ENCODE measurements around the gene SNX30. TPM values are rescaled to one million over a fixed set of nuclear protein-coding genes. Genes with fewer than 3 reads are reported as not detected.

SNX30 gene
- total and polyA plus RNA-seq, 2 experiments from 2014 or later = 8.5 to 26.7 TPM

- peaks cover 72% of the 10 kb centered on the region for H3K79me2 ChIP-seq (ENCODE audit: insufficient read depth)
- no peaks in the 10 kb centered on the region for H3K36me3 ChIP-seq (ENCODE audit: low read depth)
- no peaks in the 10 kb centered on the region for H3K9me3 ChIP-seq (ENCODE audit: low read depth)
- 77% methylated on average over 8 of the region's 8 CpGs for whole genome bisulfite sequencing, 2 experiments (ENCODE audit: low coverage in 1 of 2, low lambda C conversion rate in 2 of 2, missing lambda C conversion rate in 2 of 2)
- no peak for DNase-seq
- H3K9ac ChIP-seq = no peak overlapping the region
- H3K9me2 ChIP-seq (ENCODE audit: insufficient read depth) = no peaks in the 10 kb centered on the region
- H3K4me1 ChIP-seq (ENCODE audit: insufficient read depth) = peaks cover 35% of the 10 kb centered on the region
- no peak overlapping the region for H3K4me3 ChIP-seq
- no peak for TF ChIP-seq EZH2phosphoT487 (IDR thresholded peaks at IDR 0.05; ENCODE audit: insufficient read depth, low read depth)
- H2AFZ ChIP-seq = no peak overlapping the region
- peaks cover 42% of the 10 kb centered on the region for H3F3A ChIP-seq (ENCODE audit: insufficient read depth)
- no peak overlapping the region for H3K27ac ChIP-seq
- H3K27me3 ChIP-seq (replicated peaks; ENCODE audit: insufficient read depth) = no peaks in the 10 kb centered on the region
- in situ Hi-C loops (cut with MboI) = no loop called here
- H3K4me2 ChIP-seq (ENCODE audit: unreplicated experiment) = no peak overlapping the region
- no peaks in the 10 kb centered on the region for H4K20me1 ChIP-seq (ENCODE audit: insufficient read depth)
Measured at GRCh38 chr9:112815868-112816267, 65.3 kb downstream of the SNX30 start.

DNA sequence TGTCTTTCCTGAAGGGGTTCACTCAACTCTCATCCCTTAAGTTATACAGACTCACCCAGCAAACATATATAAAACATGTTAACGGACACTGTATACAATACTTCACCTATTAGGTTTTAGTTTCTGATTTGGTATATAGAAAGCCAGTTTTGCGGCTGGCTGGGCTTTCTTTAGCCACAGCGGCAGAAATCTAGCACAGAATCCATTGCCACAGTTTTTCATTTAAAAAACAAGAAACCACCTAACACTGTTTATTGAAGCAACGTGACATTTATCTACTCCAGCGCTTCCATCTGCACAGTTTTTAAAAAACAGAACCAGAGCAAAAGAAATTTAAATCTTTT lies 67.3 kb downstream of the SNX30 start:
- TF ChIP-seq EZH2phosphoT487 (IDR thresholded peaks at IDR 0.05; ENCODE audit: insufficient read depth, low read depth) = no peak
- no peak for TF ChIP-seq EZH2 (IDR thresholded peaks at IDR 0.05; ENCODE audit: insufficient read depth, poor library complexity, severe bottlenecking)
- peak overlapping the region; percentile 69 for H3K4me2 ChIP-seq (ENCODE audit: unreplicated experiment)
- no peaks in the 10 kb centered on the region for H4K20me1 ChIP-seq (ENCODE audit: insufficient read depth)
- H3K4me1 ChIP-seq (ENCODE audit: insufficient read depth) = peaks cover 44% of the 10 kb centered on the region
- peak overlapping the region; percentile 60 for H3K27ac ChIP-seq
- peaks cover 52% of the 10 kb centered on the region for H3K79me2 ChIP-seq (ENCODE audit: insufficient read depth)
- WGBS, 2 experiments (ENCODE audit: low coverage in 1 of 2, low lambda C conversion rate in 2 of 2, missing lambda C conversion rate in 2 of 2) = 97% methylated on average over 5 of the region's 5 CpGs
- no peak overlapping the region for H2AFZ ChIP-seq
- no peak overlapping the region for H3K4me3 ChIP-seq
- H3K9me2 ChIP-seq (ENCODE audit: insufficient read depth) = no peaks in the 10 kb centered on the region
- no peaks in the 10 kb centered on the region for H3K9me3 ChIP-seq (ENCODE audit: low read depth)
- peak overlapping the region; percentile 44; the same call in 1 of the 2 replicates for H3K9ac ChIP-seq
- in situ Hi-C loops (cut with MboI) = no loop called here
- DNase-seq = no peak
- H3K27me3 ChIP-seq (replicated peaks; ENCODE audit: insufficient read depth) = no peaks in the 10 kb centered on the region
- peaks cover 42% of the 10 kb centered on the region for H3F3A ChIP-seq (ENCODE audit: insufficient read depth)
- H3K36me3 ChIP-seq (ENCODE audit: low read depth) = no peaks in the 10 kb centered on the region

DNA sequence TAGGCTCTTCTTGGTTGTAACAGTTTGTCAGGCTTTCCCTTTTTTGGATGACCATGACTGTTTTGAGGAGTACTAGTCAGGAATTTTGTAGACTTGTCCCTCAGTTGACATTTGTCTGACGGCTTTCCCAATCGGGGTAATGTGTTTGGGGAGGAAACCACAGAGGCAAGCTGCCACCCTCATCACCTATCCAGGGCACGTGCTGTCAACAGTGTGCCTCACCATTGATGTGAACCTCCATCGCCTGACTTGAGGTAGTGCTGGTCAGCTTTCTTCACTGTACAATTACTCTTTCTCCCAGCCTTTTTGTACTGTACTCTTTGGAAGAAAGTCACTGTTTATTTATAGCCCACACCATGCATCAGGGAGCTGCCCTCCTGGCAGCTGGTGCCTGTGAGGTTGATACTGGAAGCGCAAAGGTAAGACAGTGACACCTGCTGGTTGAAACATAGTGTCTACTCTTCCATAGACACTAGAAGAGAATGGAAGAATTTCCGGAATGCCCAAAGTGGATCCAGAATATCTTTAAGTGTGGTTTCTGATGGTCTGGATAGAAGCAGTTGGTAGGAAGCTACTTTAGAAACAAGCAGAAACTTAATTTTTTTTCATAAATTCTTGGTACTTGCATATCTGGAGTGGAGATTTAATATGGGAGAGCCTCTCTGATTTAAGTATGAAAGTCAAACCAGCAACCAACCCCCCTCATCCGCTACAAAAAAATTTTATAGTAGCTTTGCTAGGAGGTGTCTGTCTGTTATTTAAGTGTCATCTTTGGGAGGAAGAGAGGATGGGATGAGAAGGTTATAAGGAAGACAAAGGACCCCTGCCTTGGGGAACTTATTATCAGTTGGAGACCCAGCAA lies 69.3 kb downstream of the SNX30 start:
- TF ChIP-seq EZH2phosphoT487 (IDR thresholded peaks at IDR 0.05; ENCODE audit: insufficient read depth, low read depth) (no peak), EZH2 (IDR thresholded peaks at IDR 0.05; ENCODE audit: insufficient read depth, poor library complexity, severe bottlenecking) (no peak)
- WGBS, 2 experiments (ENCODE audit: low coverage in 1 of 2, low lambda C conversion rate in 2 of 2, missing lambda C conversion rate in 2 of 2) = 52 to 55% methylated on average over 7 of the region's 7 CpGs
- H3K9ac ChIP-seq = no peak overlapping the region

GRCh38 chr9:112820881-112821280 lies 70.3 kb downstream of the SNX30 start:
- in situ Hi-C loops (cut with MboI) = no loop called here

More for the DNA sequence above, 69.3 kb downstream of the SNX30 start:
- DNase-seq = peak; percentile 85
- H3K4me3 ChIP-seq = no peak overlapping the region
- peaks cover 41% of the 10 kb centered on the region for H3K79me2 ChIP-seq (ENCODE audit: insufficient read depth)
- H4K20me1 ChIP-seq (ENCODE audit: insufficient read depth) = no peaks in the 10 kb centered on the region
- peak overlapping the region; percentile 52 for H3K27ac ChIP-seq
- peaks cover 52% of the 10 kb centered on the region for H3F3A ChIP-seq (ENCODE audit: insufficient read depth)
- no peaks in the 10 kb centered on the region for H3K9me3 ChIP-seq (ENCODE audit: low read depth)
- H3K4me1 ChIP-seq (ENCODE audit: insufficient read depth) = peaks cover 44% of the 10 kb centered on the region
- H3K27me3 ChIP-seq (replicated peaks; ENCODE audit: insufficient read depth) = no peaks in the 10 kb centered on the region
- in situ Hi-C loops (cut with MboI) = no loop called here
- H2AFZ ChIP-seq = no peak overlapping the region
- no peaks in the 10 kb centered on the region for H3K9me2 ChIP-seq (ENCODE audit: insufficient read depth)
- H3K4me2 ChIP-seq (ENCODE audit: unreplicated experiment) = peak overlapping the region; percentile 28
- H3K36me3 ChIP-seq (ENCODE audit: low read depth) = no peaks in the 10 kb centered on the region

More at GRCh38 chr9:112820881-112821280, 70.3 kb downstream of the SNX30 start:
- 0 out of 2 replicates have a peak, but pooled peaks cover 4% of the 10 kb centered on the region for H3K36me3 ChIP-seq (ENCODE audit: low read depth)
- 2 to 3% methylated on average over 4 of the region's 4 CpGs for WGBS, 2 experiments (ENCODE audit: low coverage in 1 of 2, low lambda C conversion rate in 2 of 2, missing lambda C conversion rate in 2 of 2)
- no peak overlapping the region for H2AFZ ChIP-seq
- H3K9me3 ChIP-seq (ENCODE audit: low read depth) = no peaks in the 10 kb centered on the region
- peaks cover 40% of the 10 kb centered on the region for H3K79me2 ChIP-seq (ENCODE audit: insufficient read depth)
- no peak overlapping the region for H3K9ac ChIP-seq
- peak overlapping the region; percentile 24 for H3K4me2 ChIP-seq (ENCODE audit: unreplicated experiment)
- H3K4me3 ChIP-seq = no peak overlapping the region
- H3F3A ChIP-seq (ENCODE audit: insufficient read depth) = peaks cover 52% of the 10 kb centered on the region
- H4K20me1 ChIP-seq (ENCODE audit: insufficient read depth) = no peaks in the 10 kb centered on the region
- H3K9me2 ChIP-seq (ENCODE audit: insufficient read depth) = no peaks in the 10 kb centered on the region
- H3K27ac ChIP-seq = peak overlapping the region; percentile 52
- TF ChIP-seq EZH2 (IDR thresholded peaks at IDR 0.05; ENCODE audit: insufficient read depth, poor library complexity, severe bottlenecking) (no peak), EZH2phosphoT487 (IDR thresholded peaks at IDR 0.05; ENCODE audit: insufficient read depth, low read depth) (0 out of 2 replicates have a peak, but pooled peaks have one; percentile 46)
- H3K27me3 ChIP-seq (replicated peaks; ENCODE audit: insufficient read depth) = no peaks in the 10 kb centered on the region
- DNase-seq = peak; percentile 85
- H3K4me1 ChIP-seq (ENCODE audit: insufficient read depth) = peaks cover 44% of the 10 kb centered on the region
